22Rv1 (cell line): Measurements from ENCODE around the gene TMEM255B.

Experiments
- ZFX ChIP-seq: fragments of 450-650 bp; IDR thresholded peaks from 2 replicates; pipeline ENCODE4 v1.6.1; 2017; ENCODE audit warnings: antibody characterized with exemption, borderline replicate concordance
- TF ChIP-seq, protein P1 (sequence below): fragments of 450-650 bp; IDR thresholded peaks from 2 replicates; pipeline ENCODE4 v1.5.1; 2017; ENCODE audit warnings: mild to moderate bottlenecking

DNA sequence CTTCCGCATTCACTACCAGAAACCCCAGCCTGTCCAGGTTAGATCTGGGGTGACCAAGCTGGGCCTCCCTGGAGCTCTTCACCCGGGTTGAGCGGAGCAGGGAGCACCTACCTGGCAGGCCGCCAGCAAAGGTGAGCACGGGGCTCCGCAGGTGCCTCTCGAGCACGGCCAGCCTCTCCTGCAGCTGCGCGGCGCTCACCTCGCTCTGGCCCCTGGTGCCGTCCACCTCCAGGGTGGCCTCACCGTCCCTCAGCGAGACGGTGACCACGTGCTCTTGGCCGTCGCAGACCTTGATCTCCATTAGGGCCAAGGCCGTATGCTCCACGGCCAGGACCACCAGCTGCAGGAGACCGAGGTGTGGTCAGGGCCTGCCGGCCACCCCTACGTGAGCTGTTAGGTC is 62.8 kb downstream of the TMEM255B start:
- TF ChIP-seq, protein P1, sequence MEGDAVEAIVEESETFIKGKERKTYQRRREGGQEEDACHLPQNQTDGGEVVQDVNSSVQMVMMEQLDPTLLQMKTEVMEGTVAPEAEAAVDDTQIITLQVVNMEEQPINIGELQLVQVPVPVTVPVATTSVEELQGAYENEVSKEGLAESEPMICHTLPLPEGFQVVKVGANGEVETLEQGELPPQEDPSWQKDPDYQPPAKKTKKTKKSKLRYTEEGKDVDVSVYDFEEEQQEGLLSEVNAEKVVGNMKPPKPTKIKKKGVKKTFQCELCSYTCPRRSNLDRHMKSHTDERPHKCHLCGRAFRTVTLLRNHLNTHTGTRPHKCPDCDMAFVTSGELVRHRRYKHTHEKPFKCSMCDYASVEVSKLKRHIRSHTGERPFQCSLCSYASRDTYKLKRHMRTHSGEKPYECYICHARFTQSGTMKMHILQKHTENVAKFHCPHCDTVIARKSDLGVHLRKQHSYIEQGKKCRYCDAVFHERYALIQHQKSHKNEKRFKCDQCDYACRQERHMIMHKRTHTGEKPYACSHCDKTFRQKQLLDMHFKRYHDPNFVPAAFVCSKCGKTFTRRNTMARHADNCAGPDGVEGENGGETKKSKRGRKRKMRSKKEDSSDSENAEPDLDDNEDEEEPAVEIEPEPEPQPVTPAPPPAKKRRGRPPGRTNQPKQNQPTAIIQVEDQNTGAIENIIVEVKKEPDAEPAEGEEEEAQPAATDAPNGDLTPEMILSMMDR: no peak
- no peak for TF ChIP-seq ZFX
